Measurements from ENCODE around the gene SH3PXD2A.

The SH3PXD2A gene

DNA sequence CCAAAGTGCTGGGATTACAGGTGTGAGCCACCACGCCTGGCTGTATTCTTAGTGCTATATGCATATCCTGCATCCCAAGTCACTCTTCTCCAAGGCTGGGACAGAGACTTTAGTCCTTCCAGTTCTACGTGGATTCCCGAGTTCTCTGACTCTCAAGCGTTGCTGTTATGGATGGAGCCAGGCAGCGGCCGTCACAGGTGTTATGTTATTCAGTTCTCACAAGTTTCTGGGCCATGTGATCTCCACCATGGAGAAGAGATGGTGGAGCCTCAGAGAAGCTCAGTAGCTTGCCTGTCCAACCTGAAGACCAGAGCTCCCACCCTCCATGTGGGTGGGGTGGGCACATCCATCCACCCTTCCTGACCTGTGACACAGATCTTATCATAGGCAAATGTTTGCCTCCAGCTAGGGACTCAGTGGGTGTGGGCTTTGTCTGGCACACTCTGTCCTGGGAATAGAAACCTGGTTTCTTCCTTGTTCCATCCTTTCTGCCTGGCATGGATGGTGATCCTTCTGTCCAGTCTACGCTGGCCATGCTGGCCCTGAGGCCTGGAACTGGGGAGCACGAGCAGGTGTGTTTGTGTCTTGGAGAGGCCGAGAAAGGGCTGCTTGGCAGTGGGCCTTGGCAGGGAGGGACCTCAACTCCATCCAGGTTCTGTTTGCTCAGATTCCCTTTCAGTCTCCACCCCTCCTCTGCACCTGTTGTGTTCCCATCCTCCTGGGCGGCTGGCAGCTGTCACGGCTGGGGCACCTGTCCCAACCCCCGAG lies 306.6 kb downstream of the SH3PXD2A start:
- no peak overlapping the region for H3K4me3 ChIP-seq (ENCODE audit: low read depth, low read length)
- TF ChIP-seq CTCF (IDR thresholded peaks at IDR 0.05; ENCODE audit: low read depth, low read length, missing control alignments): no peak
- DNase-seq (ENCODE audit: low read depth): no peak
- in situ Hi-C loops (cut with HindIII; ENCODE audit: low sequenced_read_pairs): loop anchor here (5.0 kb wide), 1 partner anchor 36 kb away; no protein-coding TSS in a partner anchor

- TF ChIP-seq CTCF (IDR thresholded peaks at IDR 0.05; ENCODE audit: low read depth, low read length, missing control alignments): no peak
- no peak for DNase-seq (ENCODE audit: low read depth)
- in situ Hi-C loops (cut with HindIII; ENCODE audit: low sequenced_read_pairs): loop anchor here (5.0 kb wide), 1 partner anchor 36 kb away; no protein-coding TSS in a partner anchor
- H3K4me3 ChIP-seq (ENCODE audit: low read depth, low read length): no peak overlapping the region
Measured at GRCh38 chr10:103548006-103548405, 307.4 kb downstream of the SH3PXD2A start.

DNA sequence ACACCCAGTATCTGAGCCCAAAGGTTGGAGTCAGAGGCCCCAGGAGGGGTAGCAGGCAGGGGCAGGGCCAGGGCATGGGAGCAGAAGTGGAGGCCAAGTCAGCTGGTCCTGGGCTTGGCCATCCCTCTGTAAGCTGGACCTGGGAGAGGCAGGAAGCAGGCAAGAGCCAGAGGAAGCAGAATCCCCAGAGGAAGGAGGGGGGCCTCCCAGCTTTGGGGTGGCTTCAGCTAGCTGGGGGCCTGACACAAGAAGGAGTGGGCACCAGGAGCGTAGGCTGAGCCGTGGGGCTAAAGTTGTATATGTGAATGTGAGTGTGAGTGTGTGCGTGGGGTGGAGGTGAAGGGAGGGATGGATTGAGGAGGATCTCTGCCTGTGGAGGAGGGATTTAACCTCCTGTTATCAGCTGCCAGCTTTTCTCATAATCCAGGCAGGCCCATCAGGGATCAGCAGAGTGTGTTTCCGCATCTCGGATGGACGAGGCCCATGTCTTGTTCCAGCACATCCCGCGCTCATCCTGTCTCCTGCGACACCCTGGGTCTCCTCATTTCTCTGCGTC lies 307.9 kb downstream of the SH3PXD2A start:
- H3K4me3 ChIP-seq (ENCODE audit: low read depth, low read length): no peak overlapping the region
- no peak for DNase-seq (ENCODE audit: low read depth)
- in situ Hi-C loops (cut with HindIII; ENCODE audit: low sequenced_read_pairs): loop anchor here (5.0 kb wide), 1 partner anchor 35 kb away; no protein-coding TSS in a partner anchor
- TF ChIP-seq CTCF (IDR thresholded peaks at IDR 0.05; ENCODE audit: low read depth, low read length, missing control alignments): no peak

- DNase-seq (ENCODE audit: low read depth): no peak
- no peak for TF ChIP-seq CTCF (IDR thresholded peaks at IDR 0.05; ENCODE audit: low read depth, low read length, missing control alignments)
- no peak overlapping the region for H3K4me3 ChIP-seq (ENCODE audit: low read depth, low read length)
- in situ Hi-C loops (cut with HindIII; ENCODE audit: low sequenced_read_pairs): loop anchor here (5.0 kb wide), 1 partner anchor 34 kb away; no protein-coding TSS in a partner anchor
Measured at GRCh38 chr10:103546401-103546800, 309.0 kb downstream of the SH3PXD2A start.

DNA sequence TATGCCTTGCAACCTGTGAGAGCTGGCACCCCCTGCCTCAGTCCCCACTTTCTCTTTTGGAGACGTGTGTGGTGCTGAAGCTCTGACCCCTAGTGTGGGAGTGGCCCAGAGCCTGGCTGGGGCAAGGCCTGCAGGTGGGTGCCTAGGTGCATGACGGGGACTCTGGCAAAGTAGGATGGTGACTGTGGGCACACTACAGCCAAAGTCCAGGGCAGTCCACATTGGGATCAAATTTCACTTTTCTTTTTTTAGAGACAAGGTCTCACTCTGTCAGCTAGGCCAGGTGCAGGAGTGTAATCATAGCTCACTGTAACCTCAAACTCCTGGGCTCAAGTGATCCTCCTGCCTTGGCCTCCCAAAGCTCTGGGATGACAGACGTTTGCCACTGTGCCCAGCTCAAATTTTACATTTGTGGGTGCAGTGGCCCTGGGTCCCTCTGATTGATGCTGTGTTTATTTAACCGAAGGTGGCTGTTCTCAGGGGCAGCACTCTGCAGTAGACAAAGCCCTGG lies 309.6 kb downstream of the SH3PXD2A start:
- DNase-seq (ENCODE audit: low read depth): no peak
- in situ Hi-C loops (cut with HindIII; ENCODE audit: low sequenced_read_pairs): loop anchor here (5.0 kb wide), 1 partner anchor 34 kb away; no protein-coding TSS in a partner anchor
- no peak overlapping the region for H3K4me3 ChIP-seq (ENCODE audit: low read depth, low read length)
- no peak for TF ChIP-seq CTCF (IDR thresholded peaks at IDR 0.05; ENCODE audit: low read depth, low read length, missing control alignments)

DNA sequence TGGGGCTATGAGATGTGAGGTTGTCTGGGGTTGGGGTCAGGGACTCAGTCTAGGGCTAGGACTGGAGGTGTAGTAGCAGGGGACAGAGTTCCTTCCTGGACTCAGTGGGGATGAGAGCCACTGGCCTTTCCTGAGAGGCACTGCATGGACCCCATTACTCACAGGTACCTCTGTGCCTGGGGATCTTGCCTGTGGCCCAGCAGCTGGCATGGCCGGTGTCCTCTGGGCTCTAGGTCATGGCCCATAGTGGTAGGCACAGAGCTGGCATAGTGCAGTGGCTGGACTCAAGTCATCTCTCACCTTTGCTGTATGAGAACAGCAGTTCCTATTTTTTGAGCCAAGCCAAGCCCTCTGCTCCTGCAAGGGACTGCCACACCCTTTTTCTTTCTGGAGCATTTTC lies 310.0 kb downstream of the SH3PXD2A start:
- H3K4me3 ChIP-seq (ENCODE audit: low read depth, low read length): no peak overlapping the region
- DNase-seq (ENCODE audit: low read depth): no peak
- in situ Hi-C loops (cut with HindIII; ENCODE audit: low sequenced_read_pairs): loop anchor here (5.0 kb wide), 1 partner anchor 33 kb away; no protein-coding TSS in a partner anchor
- no peak for TF ChIP-seq CTCF (IDR thresholded peaks at IDR 0.05; ENCODE audit: low read depth, low read length, missing control alignments)

Data from astrocyte of the cerebellum (primary cell).